Heart left ventricle (tissue), 13 donors: ENCODE results near the gene MCUB.

Experiments
- POLR2A ChIP-seq, 2 donors: fragments of 450-650 bp; IDR thresholded peaks; one replicate each; pipeline ENCODE4 v1.6.1; 2017; ENCODE audit warnings: antibody characterized with exemption in 2 of 2, mild to moderate bottlenecking in 2 of 2, moderate library complexity in 2 of 2
- TF ChIP-seq, protein P1 (sequence below), 12 donors: fragments of 200-600 bp; sonication (generic) in 4 of 12; IDR thresholded peaks; one replicate each; pipeline versions ENCODE4 v1.5.0 to v1.8.0; 2018 to 2022; ENCODE audit warnings: antibody characterized with exemption in 12 of 12, mild to moderate bottlenecking in 5 of 12
- donor health status: ischemic (EF 13 %, LVEDD 7.1; RV severe dilation, severe dysfunction).
- donor health status: DM: no; HTN: yes; CAD: no.
- donor health status: DM: no; HTN: no; CAD: no.
- donor health status: ischemic (EF 25% LVEDD 6.9; RV normal size, moderate dysfunction).
- donor health status: ischemic (EF 25% LVEDD 5.7; RV mildly dilated, moderate dysfunction).
- donor health status: ischemic (EF 35%, LVEDD 5.7; RV mildly dilated, moderate dysfunction).
- donor health status: nonischemic (EF 11% LVEDD 7.7; RV severe dilation, severe dysfunction).
- donor health status: DM: yes; HTN: yes; CAD: no.
- donor health status: PGD.
- donor health status: ischemic (EF 29% LVEDD 5.4; RV normal size, mild dysfunction).
- donor health status: nonischemic (EF 23%, LVEDD 6.1; RV moderate dilation, normal function).

GRCh38 chr4:109698656-109699055 is 138.6 kb downstream of the MCUB start:
- TF ChIP-seq, protein P1, sequence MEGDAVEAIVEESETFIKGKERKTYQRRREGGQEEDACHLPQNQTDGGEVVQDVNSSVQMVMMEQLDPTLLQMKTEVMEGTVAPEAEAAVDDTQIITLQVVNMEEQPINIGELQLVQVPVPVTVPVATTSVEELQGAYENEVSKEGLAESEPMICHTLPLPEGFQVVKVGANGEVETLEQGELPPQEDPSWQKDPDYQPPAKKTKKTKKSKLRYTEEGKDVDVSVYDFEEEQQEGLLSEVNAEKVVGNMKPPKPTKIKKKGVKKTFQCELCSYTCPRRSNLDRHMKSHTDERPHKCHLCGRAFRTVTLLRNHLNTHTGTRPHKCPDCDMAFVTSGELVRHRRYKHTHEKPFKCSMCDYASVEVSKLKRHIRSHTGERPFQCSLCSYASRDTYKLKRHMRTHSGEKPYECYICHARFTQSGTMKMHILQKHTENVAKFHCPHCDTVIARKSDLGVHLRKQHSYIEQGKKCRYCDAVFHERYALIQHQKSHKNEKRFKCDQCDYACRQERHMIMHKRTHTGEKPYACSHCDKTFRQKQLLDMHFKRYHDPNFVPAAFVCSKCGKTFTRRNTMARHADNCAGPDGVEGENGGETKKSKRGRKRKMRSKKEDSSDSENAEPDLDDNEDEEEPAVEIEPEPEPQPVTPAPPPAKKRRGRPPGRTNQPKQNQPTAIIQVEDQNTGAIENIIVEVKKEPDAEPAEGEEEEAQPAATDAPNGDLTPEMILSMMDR (IDR thresholded peaks at IDR 0.05), result no peak
- TF ChIP-seq POLR2A (IDR thresholded peaks at IDR 0.05), result no peak
